Activated CD4-positive, CD25-positive, alpha-beta regulatory T cell (primary cell): ENCODE measurements around the gene NUP205.
"Not testable (repeated sequence)": the region's sequence is repeated elsewhere in the genome, so short reads cannot be mapped to it uniquely, and the experiment has no call there.

ENCODE experiments used
- DNase-seq, 4 experiments: peaks; one replicate each; lab custom pipeline; 2025; lab: John Stamatoyannopoulos, UW

The NUP205 gene

DNA sequence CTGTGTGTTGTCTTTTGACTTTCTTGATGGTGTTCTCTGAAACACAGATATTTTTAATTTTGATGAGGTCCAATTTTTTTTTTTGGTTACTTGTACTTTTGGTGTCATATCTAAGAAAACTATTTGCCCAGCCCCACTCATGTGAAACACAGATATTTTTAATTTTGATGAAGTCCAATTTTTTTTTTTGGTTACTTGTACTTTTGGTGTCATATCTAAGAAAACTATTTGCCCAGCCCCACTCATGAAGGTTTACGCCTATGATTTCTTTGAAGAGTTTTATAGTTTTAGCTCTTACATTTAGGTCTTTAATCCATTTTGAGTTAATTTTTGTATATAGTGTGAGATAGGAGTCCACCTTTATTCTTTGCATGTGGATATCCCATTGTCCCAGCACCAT is 109.9 kb downstream of the NUP205 start:
- DNase-seq, result not testable (repeated sequence)

- DNase-seq, result not testable (repeated sequence)
These were observed 111.2 kb downstream of the NUP205 start for GRCh38 chr7:135668852-135669395.

GRCh38 chr7:135669774-135670173 is 112.1 kb downstream of the NUP205 start:
- no peak for DNase-seq

DNA sequence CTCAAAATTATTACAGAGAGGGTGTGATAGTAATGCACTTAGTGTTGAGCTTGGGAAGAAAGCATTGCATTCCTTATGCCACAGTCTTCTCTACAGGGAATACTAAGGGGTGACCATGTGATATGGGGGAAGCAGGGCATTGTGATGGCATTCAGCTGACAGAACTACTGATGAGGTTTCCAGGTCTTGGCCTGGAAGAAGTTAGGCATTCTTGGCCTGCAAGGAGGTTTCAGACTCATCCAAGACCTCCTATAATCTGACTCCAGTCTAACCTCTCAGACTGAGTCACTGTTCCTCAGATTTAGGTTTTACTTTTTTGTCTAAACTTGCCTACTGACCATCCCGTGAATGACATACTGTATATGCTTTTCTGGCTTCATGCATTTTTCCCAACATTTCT is 112.5 kb downstream of the NUP205 start:
- DNase-seq, result no peak

DNA sequence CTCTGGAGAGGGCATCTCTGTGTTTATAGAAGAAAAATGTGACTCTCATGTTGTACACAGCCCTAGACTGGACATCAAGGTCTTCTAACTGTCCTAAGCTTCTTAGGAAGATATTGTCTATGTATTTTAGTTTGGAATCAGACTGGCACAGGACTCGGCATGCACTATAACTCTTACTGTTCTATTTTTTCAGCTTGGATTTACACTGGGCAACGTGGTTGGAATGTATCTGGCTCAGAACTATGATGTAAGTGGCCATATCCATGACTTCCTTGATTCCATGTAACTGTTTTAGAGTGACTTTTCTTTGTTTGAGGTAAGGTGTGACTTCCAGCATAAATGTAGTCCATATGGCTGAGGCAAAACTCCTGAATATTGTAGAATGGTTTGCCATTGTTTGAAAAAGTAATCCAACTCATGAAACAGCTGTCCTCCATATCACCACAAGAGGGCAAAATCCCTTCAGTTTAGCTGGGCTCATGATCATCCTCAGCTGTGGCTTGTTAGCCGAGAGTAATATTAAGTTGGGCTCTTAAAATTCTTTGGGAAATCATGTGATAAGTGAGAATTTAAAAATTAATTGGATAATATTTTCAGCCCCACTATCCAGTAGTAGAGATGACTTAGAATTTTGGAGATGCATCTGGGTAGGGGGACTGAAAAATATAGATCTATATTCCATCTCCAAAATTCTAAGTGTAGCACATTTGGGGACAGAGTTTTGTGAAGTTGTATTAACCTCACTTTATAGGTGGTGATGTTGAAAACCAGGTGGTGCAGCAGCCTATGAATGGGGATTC is 115.0 kb downstream of the NUP205 start:
- DNase-seq, result no peak

- DNase-seq, result no peak
These were observed 115.6 kb downstream of the NUP205 start for GRCh38 chr7:135673360-135673706.

DNA sequence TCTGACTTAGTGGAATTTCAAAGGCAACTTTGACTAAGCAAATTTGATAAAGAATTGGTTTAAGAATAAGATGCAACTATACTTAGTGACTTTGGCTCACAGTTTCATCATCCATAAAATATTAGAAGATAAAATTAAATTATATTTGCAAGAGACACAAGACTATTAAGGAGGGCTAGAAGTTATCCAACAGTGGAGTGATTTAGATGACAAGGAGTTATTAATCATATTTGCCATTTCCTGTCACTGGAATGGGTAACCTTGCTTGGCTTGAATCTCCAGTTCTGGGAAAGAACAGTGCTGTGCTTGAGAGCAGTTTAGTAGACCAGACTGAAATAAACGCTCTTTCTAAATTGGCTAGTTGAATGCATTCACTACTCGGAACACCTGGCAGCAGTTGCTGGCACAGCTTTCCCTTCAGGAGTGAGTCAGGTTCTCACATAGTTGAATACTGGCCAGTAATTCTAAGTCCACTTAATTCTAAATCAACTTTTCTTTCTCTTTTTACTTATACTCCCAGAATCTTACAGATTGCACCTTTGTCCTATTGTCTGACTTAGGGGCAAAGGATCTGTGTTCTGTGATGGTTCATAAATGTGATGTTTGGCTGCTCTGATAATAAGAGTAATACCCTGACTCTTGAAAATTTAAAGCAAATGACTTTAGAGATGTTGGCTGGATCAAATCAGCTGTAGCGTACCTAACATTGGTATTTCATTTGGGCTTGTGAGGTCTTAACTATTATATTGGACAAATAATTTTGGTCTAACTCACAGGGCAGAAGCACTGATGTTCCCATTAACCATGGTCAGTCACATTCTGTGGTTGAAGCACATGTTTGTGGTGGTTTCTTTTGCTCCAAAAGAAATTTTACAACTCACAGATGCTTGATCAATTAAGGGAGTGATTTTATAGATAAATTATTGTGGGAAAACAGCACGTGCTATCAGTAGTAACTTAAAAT is 121.2 kb downstream of the NUP205 start:
- no peak for DNase-seq

GRCh38 chr7:135681762-135682161 is 124.0 kb downstream of the NUP205 start:
- no peak for DNase-seq

- no peak for DNase-seq
These were observed 124.5 kb downstream of the NUP205 start for GRCh38 chr7:135682191-135682590.

DNA sequence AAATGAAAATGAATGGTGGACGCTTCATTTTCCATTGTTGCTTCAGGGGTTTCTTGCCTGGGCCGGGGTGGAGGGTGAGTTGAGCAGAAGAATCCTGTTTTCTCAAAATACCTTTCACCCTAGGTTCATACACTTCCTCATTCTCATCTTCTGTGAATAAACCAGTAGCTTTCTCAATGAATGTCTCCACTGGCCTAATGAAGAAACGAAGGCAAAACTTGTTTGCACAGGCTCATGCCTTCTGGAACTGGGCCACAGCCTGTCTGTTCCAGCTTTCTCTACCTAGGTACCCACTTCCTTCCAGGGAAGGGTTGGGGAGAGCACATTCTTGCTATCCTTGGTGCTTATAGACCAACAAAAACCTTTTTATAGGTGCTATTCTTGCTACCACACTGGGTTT is 125.9 kb downstream of the NUP205 start:
- DNase-seq, result no peak

DNA sequence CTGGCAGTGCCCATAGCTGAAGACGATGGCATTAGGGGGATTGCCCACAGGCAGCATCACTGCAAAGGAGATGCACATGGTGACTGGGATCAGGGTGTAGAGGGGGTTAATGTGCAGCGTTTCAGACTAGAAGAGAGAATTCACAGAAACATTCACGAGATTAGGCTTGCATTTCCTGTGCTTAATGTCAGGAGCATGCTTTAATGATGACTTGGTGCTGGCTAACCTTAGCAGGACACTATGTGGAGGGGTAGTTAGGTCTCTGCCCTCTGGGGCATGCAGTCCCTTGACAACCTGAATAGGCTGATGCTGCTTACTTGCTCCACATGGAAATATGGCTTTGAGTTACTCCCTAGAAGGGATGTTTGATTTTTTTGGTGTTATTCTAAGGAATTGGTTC is 126.4 kb downstream of the NUP205 start:
- DNase-seq, result no peak

- DNase-seq, result no peak
These were observed 127.0 kb downstream of the NUP205 start for GRCh38 chr7:135684699-135685098.

DNA sequence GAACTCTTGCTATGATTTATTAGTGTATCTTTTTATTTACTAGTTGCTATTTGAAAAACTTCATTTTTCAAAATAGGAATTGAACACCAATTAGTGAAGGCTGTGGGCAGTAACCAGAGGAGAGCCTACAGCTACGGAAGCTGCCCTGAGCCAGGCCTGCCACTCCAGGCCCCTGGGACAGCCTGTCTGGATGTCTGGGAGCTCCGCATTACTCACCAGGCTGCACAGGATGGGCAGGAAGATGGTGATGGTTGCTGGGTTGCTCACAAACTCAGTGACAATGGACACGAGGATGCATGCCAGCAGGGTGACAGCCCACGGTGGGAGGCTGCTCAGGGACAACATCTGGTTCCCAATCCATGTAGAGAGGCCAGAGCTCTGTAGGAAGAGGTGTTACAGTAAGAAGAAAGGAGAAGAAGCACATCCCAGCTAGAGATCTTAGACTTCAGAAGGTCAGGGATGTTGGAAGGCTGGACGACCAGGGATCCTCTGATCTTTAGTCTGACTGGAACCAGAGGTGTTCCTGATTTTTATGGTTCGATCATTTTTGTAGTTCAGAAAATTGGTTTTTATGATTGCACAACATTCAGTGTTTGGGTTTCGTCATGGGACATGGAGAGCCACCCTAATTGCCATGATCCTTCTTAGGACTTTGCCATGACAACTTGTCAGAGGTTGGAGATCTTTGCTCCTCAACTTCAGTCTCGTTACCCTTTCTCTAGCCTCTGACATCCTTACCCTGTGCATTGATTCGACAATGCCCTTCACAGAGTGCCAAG is 127.8 kb downstream of the NUP205 start:
- no peak for DNase-seq

GRCh38 chr7:135687466-135687865 is 129.7 kb downstream of the NUP205 start:
- no peak for DNase-seq

DNA sequence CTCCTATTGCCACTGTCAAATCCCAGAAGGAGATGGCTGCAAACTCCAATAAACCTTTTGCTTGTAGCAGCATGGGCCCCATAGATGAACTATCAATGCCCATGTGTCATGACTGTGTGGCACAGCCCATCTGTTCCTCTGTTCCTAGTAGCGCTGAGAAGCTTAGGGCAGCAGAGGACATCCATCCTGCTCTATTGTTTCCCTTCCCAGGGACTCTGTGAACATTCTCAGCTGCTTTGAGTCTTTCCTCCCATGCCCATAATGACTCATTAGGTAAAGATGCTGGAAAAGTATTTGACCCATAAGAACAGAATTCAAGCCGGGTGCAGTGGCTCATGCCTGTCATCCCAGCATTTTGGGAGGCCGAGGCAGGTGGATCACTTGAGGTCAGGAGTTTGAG is 132.8 kb downstream of the NUP205 start:
- DNase-seq, result no peak

- DNase-seq, result no peak
These were observed 134.3 kb downstream of the NUP205 start for GRCh38 chr7:135692055-135692454.

DNA sequence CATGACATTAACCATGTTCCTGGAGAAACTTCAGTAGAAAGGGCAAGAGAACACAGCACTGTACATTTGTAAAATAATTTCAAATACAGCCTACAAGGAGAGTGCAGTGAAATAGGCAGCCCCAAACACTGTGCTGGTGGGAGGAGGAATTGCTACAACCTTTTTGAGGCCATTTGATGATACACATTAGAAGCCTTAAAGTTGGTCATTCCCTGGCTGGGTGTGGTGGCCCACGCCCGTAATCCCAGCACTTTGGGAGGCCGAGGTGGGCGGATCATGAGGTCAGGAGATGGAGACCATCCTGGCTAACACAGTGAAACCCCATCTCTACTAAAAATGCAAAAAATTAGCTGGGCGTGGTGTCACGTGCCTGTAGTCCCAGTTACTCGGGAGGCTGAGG is 134.9 kb downstream of the NUP205 start:
- DNase-seq, result not testable (repeated sequence)

- DNase-seq, result no peak
These were observed 135.8 kb downstream of the NUP205 start for GRCh38 chr7:135693558-135693957.

DNA sequence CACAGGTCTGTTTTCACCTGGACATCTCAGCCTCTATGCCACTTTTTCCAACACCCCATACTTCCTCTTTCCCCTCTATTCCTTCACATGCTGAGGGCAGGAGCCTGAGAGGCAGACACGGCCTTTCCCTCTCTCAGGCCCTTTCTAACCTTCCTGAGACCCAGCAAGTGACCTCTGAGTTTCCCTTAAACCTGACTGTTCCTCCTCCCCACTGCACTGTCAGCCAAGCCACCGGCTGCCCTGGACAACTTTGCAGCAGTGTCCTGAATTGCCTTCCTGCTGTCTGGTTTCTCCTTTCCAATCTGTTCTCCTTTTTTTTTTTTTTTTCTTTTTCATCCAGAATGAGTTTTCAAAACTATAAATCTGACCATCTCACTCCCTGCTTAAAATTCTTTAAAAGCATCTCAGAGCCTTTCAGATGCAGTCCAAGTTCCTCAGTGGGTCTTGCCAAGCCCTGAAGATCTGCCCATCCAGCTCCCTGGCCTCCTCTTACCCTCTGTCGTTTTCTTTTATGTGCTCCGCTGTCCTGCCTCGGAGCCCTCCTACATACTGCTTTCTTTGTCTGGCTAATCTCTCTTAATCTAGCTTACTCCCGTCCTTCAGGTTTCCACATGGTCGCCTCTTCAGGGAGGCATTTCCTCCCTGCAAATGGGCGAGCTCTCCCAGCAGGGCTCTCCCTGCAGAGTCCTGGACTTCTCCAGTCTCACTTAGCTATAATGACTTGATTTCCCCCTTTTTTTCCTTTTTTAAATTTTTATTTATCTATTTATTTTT is 139.7 kb downstream of the NUP205 start:
- no peak for DNase-seq
